Measurements from ENCODE around the gene AP2A2.
A peak's percentile ranks its signal among the peaks of the same experiment; 100 is the strongest.

AP2A2 gene
- 77.9 reads per million, percentile 78 among the genes with 10 or more reads in this experiment for total RNA-seq

DNA sequence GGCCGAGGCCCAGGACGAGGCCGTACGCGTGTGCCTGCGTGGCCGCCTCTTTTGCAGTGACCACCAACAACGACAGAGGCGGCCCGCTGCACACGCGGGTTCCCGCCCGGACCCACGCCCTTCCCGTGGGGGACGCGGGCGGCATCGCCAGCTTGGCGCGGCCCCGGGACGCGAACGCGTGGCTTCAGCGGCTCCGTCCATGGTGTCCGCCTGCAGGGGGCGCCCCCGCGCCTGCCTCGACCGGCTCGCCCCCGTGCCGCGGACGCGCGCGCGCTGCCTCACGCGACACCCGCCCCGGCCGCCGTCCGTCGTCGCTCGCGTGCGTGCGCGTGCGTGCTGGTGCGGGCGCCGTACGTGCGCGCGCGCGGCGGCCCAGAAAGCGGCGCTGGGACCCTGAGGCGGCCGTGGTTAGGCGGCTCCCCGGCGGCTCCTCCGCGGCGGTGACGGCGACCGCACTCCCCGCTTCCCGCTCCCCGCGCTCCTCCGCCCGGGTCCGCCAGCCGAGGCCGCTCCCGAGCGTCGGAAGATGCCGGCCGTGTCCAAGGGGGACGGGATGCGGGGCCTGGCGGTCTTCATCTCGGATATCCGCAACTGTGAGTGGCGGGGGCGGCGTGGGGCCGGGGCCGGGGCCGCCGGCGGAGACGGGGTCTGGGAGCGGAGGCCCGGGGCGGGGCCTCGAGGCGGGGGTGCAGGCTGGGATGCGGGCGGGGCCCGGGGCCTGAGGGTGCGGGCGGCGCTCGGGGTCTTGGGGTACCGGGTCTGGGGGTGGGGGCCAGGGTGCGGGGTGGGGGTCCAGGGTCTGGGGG is at the start of gene AP2A2:
TSS of gene AP2A2 (plus strand) at position 375 of the 806 bp plus-strand sequence. CDS start at position 527, 152 bp downstream.
- DNase-seq = peak; percentile 89

DNA sequence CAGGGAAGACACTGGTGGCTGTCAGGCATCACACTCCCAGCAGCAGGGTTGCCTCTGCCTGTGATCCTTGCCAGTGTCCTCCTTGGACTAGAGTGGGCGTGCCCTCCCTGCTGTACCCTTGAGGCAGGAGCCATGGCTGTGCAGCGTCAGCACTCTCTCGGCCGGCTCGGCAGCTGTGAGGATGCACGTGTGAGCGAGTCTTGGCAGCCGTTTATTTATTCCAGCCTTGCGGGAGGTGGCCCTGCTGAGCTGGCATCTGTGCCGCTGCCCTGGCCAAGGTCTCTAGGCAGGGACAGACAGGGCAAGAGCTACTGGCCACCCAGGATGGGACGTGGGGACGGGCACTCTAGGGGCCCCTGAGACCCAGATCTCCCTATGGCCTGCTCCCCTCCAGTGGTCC is 49.1 kb upstream of the AP2A2 start:
- no peak for DNase-seq

DNA sequence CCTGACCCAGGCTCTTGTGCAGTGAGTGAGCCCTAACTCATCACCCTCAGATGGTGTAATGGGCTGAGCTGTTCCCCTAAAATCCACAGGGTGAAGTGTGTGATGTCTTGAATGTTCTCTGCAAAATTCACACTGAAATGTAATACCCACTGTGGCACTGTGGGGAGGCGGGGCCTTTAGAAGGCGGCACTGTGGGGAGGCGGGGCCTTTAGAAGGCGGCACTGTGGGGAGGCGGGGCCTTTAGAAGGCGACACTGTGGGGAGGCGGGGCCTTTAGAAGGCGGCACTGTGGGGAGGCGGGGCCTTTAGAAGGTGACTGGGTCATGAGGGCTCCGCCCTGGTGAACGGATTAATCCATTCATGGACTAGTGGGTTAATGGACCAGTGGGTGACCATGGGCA is 48.1 kb upstream of the AP2A2 start:
- no peak for DNase-seq

DNA sequence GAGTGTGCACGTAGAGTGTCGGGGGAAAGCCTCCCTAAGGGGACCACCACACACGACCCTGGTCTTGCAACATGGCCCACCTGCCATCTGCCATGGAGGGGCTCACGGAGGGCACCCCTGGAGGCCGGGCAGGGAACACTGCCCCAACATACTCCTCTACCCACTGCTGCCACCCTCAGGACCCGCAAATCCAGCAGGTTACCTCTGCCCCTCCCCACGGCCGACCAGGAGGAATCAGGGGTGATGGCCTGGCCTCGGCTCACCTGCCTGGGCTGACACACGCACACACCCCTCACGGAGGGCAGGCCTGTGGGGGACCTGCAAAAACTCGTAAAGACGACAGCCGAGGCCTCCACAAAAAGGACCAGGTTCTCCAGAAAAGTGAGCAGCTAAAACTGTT is 45.2 kb upstream of the AP2A2 start:
- no peak for DNase-seq

DNA sequence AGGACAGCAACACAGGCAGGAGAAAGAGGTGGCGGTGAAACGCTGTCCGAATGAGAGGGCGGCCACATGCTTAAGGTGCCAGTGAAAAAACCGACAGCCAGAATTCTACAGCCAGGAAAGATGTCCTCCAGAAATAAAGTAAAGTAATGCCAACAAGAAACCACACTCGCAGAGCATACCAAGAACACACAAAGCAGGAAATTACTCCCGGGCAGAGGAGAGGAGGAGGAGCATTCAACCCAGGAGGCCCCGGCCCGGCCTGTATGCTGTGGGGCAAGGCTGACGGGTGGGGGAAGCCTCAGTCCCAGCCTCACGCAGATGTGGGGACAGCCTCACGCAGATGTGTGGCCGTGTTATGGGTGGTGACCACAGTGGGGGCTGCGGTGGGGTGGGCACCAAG is 43.1 kb upstream of the AP2A2 start:
- DNase-seq = no peak

DNA sequence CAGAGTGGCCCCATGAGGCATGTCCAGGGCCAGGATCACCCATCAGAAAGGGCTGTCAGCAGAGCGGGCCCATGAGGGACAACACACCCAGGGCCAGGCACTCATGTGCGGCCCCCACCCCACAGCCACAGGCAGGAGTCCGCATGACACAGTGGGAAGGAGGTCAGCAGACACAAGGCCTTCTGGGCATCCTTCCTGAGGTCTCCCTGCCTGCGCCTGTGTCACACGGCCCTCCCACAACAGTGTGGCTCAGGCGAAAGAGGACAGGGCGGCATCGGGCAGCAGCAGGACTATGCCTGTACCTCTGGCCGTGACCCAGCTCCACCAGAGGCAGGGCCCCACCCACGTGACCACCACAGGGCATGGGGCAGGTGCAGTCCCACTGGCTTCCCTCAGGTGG is 42.1 kb upstream of the AP2A2 start:
- no peak for DNase-seq

DNA sequence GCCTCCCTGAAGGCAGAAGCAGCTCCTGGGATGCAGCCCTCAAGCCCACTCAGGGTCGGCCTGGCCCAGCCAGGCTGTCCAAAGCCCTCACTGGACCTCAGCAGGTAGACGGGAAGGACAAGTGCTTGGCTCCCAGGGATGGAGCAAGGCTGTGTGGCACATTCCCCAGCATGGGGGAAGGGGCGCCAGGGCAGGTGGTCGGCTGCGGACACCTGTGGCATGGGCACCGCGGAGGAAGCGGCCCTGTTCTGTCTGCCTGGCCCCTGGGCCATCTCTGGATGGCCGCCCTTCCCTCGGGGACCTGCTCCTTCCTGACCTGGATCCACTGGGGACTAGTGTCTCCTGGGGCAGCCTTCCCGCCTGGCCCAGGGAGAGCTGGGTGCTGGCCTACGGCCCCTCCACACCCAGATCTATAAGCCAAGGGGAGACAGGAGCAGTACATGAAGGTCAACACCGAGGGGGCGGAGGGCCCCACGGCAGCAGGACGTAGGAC is 41.0 kb upstream of the AP2A2 start:
- DNase-seq = no peak

DNA sequence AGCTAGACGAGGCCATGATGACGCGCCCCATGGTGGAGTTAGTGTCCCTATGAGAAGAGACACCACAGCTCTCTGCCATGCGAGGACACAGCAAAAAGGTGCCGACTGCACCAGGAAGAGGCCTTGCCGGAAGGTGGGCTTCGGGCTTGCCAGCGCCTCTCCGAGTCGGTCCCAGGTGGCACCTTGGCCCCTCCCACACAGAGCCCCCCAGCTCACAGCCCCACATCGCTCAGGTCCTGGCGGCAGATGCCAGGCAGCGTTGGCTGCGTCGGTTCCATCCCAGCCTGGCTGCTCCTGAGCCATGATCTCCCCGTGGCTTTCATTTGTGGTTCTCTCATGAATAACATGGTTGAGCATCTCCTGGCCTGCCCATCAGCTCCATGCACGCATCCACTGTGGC is 39.1 kb upstream of the AP2A2 start:
- no peak for DNase-seq

DNA sequence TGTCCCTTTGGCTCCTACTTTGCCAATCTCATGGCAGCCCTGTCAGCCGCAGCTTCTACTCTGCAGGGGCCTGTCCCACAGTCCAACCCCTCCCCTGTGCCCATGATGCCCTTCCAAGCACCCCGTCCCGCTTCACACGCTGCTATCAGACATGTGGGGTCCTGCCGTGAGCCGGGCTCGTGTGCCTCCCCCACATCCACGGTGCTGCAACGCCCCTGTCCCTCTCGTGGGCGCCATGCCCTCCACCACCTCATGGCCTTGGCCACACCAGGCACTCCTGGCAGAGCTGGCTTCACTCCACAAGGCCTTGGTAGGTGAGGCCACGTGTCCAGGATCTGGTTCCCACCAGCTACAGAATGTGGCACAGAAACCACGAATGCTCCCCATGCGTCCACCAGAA is 38.1 kb upstream of the AP2A2 start:
- no peak for DNase-seq

DNA sequence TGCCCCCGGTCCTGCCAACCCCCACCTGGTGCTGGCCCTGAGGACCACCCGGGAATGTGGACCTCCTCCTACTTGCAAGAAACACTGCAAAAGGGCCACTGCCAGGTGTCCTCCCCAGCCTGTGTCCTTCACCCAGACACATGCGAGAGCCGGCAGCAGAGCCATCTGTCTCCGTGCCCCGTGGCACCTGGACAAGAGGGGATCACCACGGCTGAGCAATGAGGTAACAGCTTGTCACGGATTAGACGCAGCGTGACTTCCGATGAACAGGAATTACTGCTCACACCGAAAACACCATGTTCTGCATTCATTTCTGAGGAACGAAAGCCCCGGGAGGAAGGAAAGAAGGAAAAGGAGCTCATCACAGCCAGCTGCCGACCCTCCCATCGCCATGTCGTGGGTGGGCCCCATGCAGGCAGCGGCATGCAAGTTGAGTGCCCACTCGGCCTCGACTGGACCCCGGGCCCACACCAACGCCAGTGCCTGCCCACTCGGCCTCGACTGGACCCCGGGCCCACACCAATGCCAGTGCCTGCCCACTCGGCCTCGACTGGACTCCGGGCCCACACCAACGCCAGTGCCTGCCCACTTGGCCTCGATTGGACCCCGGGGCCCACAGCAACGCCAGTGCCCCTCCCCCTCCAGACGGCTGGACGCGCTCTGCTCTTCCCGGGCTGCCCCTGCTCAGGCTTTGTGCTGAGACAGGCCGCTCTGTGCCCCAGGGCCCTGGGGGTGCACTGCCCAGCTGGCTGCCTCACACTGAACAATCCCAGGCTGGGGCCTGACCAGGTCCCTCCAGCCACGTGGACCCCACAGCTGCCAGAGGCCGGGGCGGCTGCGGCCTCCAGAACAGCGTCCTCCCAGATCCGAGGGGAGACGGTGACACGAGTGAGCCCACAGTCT is 37.1 kb upstream of the AP2A2 start:
- no peak for DNase-seq

DNA sequence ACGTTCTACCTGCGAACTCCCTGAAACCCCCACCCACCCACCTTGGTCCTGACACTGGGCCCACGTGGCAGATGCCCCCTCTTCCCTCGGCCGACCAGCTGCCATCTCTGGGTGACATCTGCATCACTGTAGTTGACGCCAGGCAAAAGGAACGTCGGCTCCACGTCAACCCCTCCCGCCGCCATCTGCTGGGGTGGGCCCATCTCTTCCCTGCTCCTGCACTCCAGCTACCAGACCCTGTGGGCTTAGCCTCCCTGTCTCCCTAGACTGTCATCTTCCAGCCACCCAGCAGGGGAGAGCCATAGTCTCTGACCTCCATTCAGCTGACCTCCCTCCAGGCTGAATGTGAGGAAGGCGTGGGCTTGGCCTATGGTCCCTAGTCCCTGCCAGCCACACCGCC is 36.4 kb upstream of the AP2A2 start:
- no peak for DNase-seq

DNA sequence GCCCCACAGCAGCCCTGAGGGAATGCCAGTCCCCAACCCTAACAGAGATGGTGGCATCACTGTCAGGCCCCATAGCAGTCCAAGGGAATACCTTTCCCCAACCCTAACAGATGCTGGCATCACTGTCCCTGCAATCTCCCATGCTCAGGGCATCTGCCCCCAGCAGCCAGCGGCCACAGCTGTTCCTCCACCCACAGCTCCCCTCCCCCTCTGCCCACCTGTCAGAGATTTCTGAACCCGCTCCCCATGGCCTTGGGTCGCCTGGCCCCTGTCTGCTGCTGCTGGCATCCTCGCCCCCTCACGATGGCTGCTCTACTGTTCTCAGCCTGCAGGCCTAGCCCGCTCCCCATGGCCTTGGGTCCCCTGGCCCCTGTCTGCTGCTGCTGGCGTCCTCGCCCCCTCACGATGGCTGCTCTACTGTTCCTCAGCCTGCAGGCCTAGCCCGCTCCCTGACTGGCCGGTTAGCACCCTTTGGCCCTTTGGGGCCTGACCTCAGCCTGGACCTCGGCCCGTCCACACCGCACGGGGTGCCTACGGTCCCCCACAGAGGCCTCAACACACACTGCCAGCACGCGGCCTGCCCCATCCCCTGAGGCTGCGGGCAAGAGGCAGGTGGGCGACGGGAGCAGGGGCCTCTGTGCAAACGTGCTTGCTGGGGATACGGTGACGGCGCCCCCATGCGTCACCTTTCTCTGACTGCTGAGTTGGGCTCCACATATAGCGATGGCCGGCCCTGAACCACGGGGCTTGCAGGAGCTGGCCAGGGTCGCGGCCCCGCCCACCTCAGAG is 35.8 kb upstream of the AP2A2 start:
- no peak for DNase-seq

DNA sequence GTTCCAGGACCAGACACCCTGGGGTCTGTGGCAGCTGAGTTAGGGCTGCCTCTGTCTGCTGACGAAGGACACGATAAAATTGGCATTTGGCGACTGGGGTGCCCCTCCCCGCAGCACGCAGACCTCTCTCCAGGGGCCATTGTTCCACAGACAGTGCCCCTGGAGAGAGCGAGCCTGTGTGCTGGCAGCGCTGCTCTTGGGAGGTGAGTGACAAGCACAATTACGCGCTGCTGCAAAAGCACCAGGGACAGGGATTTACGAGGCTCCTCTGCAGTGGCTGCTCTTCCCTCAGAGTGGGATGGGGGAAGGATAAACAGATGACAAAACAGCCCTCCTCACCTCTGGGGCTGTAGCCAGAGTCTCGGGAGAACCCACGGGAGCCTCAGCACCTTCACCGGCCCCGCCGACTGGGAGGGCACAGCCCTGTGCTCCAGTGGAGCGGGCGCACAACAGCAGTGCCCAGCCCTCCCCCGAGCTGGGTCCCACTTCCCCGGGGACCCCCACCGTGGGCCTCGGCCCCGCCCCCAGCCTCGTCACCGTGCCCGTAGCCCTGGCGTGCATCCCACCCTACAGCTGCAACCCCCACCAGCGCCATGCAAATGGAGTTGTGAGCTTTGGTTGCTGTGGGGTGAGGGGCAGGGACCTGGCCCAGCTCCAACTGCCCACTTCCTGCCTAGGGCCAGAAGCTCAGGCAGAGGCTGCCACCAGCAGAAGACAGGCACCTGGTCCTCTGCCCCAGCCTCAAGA is 34.7 kb upstream of the AP2A2 start:
- no peak for DNase-seq

DNA sequence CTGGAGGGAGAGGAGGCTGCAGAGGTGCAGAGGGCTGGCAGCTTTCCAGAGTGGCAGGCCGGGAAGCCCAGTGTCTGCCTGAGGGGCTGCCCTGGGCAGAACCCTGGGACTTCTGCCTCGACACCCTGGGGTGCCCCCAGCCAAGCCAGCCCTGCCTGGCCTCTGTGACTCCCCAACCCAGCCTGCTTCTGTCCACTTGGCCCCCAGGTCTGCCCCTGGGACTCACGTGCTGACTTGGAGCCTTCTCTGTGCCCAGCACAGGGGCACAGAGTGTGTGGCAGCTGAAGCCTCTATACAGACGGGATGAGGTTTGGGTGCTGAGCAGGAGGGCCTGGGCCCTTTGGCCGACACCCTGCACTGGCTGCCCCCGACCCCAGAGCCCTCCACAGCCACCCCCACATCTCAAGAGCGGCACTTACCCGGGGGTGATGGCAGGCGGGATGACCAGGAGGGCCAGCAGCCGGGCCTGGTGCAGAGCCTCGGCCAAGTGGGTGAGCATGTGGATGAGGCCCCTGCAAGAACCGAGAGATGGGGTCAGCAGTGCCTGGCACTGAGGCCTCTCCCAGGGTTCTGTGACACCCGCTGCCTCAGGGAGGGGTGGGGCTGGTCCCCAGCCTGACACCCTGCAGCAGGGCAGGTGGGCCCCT is 32.5 kb upstream of the AP2A2 start:
- no peak for DNase-seq

DNA sequence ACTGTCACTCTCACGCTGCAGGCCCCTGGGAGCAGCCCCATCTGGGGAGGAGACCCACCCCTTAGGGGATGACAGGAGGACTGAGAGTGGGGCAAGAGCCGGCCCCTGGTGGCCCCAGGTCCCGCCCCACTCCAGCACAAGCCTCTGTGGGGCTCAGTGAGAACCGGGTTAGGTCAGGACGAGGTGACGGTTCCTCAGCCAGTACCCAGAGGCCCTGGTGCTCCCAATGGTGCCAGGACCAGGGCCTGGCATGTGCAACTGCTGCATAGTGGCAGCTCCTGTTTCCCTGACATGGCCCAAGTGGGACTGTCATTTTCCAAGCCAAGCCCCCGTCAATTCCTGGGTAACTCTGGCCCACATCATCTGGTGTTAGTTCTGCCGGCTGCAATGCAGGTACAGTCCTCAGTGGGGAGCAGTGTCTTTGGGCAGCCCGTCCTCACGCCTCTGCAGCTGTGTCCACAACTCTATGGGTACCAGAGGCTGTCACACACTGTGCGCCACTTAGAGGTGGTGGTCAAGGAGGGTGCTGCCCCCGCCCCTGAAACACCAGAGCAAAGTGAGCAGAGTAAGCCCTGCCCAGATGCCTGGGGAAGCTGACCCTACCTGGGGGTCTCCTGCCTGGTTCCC is 31.0 kb upstream of the AP2A2 start:
- no peak for DNase-seq

DNA sequence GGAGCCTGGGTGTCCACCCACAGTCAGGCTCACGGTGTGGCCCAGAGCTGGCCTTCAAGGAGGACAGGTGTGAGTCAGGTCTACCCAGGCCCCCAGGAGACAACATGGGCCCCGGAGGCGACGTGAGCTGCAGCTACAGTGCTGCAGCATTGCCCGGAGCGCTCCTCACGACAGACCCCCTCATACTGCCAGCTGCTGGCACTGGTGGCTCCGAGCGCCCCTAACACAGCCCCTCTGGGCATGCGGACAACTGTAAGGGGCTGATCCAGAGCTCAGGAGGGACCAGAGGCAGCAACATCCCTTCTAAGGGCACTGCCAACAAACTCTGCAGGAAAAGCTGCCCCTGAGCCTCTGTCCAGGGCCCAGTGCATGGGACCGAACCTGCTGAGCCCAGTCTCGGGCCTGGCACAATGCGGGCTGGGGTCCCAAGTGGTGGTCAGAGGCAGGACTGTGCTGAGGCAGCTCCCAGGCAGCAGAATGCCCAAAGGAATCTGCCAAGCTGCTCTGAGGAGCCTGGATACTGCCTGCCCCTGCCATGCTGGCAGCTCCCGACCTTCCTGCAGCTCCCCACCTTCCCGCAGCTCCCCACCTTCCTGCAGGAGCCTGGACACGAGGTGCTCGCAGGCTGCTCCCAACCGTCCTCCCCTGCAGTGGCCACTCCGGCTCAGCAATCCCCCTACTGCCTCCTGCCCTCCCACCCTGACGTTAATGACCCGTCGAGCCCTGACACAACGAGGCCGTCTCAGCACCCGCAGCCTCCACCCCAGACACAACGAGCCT is 30.1 kb upstream of the AP2A2 start:
- no peak for DNase-seq

DNA sequence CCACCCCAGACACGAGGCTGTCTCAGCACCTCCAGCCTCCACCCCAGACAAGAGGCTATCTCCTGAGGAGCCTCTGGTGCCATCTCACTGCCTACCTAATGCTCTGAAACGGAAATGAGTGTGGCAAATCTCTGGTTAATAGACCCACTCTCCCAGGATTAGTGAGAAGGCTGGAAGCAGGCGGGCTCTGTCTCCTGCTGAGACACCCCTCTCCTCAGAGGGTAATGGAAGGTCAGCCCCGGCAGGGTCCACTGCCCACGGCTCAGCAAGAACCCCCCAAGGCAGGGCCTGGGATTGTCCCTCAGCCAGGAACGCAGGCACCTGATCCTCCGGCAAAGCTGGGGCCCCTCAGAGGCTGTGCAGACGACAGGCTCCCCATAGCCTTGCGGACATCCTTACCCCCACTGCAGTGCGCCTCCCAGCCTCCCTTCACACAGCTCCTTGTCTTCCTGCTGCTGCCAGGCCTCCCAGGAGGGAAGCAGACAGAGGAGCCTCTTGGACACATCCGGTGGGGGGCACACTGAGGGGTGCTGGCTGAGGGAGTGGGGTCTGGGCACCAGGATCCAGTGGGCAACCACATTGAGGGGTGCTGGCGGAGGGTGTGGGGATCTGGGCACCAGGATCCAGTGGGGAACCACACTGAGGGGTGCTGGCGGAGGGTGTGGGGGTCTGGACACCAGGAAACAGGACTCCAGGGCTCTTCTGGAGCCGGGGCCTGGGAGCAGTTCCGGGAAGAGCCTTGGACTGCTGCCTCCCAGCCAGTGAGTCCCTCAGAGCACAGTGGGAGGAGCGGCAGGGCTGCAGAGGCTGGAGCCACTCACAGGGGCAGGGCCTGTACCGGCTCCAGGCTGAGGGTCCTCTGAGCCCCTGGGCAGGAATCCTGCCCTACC is 28.2 kb upstream of the AP2A2 start:
- DNase-seq = no peak

DNA sequence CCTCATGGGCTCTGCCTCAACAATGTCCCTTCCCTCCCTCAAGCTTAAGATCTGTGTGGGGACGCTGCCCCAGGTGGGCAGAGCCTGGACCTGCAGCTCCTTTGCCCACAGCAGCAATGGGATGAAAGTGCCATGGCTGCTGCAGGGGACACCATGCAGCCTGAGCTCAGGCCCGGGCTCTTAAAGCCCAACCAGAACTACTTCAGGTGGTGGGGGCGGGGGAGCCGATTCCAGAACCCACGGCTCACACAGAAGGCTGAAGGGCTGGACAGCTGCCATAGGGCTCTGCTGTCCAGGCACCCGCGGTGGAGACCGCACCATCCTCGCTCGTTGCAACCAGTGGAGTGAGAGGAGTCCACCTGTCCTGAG is 27.5 kb upstream of the AP2A2 start:
- DNase-seq = no peak

DNA sequence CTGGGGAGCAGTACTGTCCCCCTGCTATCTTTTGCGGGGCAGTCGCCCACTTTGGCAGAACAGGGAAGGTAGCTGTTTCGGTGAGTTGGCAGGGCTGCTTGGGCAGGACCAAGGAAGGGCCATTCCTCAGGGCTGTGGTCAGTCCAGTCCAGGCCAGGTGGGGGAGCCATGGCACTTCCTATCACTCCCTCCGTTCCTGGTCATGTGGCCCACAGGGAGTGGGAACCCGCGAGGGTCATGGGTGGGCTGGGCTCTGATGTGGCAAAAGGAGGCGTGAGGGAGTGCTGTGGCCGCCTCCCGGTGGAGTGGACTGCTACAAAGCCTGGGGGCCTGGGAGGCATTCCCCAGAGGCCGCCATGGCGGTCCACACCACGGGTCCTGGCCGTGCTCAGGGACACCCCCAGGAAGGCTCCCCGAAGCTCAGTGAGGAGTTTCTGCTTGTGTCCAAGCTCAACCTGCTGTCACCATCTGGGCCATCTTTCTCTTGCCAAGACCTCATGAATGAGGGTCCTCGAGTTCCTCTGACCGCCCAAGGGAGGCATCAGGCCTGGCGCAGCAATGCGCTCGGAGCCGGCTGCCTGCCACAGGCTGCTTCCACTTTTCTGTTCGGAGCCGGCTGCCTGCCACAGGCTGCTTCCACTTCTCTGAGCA is 27.0 kb upstream of the AP2A2 start:
- no peak for DNase-seq

All from effector CD4-positive, alpha-beta T cell (primary cell).